K562 (cell line): ENCODE results near the gene RELA. TPM values are rescaled to one million over a fixed set of nuclear protein-coding genes. Genes with fewer than 3 reads are reported as not detected.
A peak's percentile ranks its signal among the peaks of the same experiment; 100 is the strongest.

ENCODE experiments used
- ARNT ChIP-seq, 2 experiments: fragments of 450-650 bp; IDR thresholded peaks; 2 replicates each; pipeline ENCODE4 v1.6.1; 2016; ENCODE audit warnings: mild to moderate bottlenecking in 1 of 2
- ELF1 ChIP-seq: fragments of 200-800 bp; sonication (Bioruptor generic); IDR thresholded peaks from 2 replicates; pipeline ENCODE4 v1.6.1; 2016; ENCODE audit warnings: missing genetic modification characterization, missing compliant biosample characterization
- ERF ChIP-seq: fragments of 450-650 bp; formaldehyde crosslinking; IDR thresholded peaks from 2 replicates; pipeline ENCODE4 v1.4.0; 2020; ENCODE audit warnings: mild to moderate bottlenecking, mixed read lengths
- IFI16 ChIP-seq: fragments of 250-450 bp; sonication (Bioruptor Pico); IDR thresholded peaks from 2 replicates; pipeline ENCODE4 v2.1.2; 2022; ENCODE audit warnings: mild to moderate bottlenecking, inconsistent platforms
- OTX1 ChIP-seq: fragments of 450-650 bp; formaldehyde crosslinking; IDR thresholded peaks from 2 replicates; pipeline ENCODE4 v1.4.0; 2022; ENCODE audit warnings: mild to moderate bottlenecking
- PHF20 ChIP-seq: fragments of 450-650 bp; IDR thresholded peaks from 2 replicates; pipeline ENCODE4 v1.6.1; 2018; ENCODE audit not compliant: partially characterized antibody
- SRSF1 ChIP-seq: fragments of 200-400 bp; formaldehyde crosslinking; IDR thresholded peaks from 2 replicates; pipeline ENCODE4 v1.6.1; 2017; ENCODE audit warnings: mild to moderate bottlenecking, low read depth, low read length, moderate library complexity
- TEAD1 ChIP-seq, 2 experiments: fragments of 450-650 bp in 1 of 2; sonication (generic) in 1 of 2; formaldehyde crosslinking; IDR thresholded peaks; 2 replicates each; pipeline versions ENCODE4 v1.4.0 to v1.8.0; 2020 to 2022; ENCODE audit warnings: mild to moderate bottlenecking in 2 of 2, missing genetic modification reagents in 1 of 2
- TEAD2 ChIP-seq: fragments of 450-650 bp; IDR thresholded peaks from 2 replicates; pipeline ENCODE4 v1.6.1; 2016; ENCODE audit warnings: missing genetic modification characterization, control low read depth, missing compliant biosample characterization
- WHSC1 ChIP-seq: IDR thresholded peaks from one replicate; pipeline ENCODE4 v1.6.1; 2012; ENCODE audit warnings: low read length, control low read depth, inconsistent platforms
- ZNF263 ChIP-seq: sonication (generic); formaldehyde crosslinking; IDR thresholded peaks from 2 replicates; pipeline ENCODE4 v1.8.0; 2022; ENCODE audit warnings: mild to moderate bottlenecking, missing genetic modification reagents, borderline replicate concordance
- ZNF354B ChIP-seq: fragments of 250-450 bp; sonication (Bioruptor Pico); IDR thresholded peaks from 2 replicates; pipeline ENCODE4 v1.4.0; 2020
- polyA plus RNA-seq, 8 experiments: library from polyadenylated mRNA; depleted of rRNA in 4 of 8; stranded (reverse) in 5 of 8; unstranded in 3 of 8; fragments of >200 nt; fragmentation: Nextera tagmentation in 2 of 8; fragmentation: Illumina TruSeq in 1 of 8; extraction: Ambion mirVana in 2 of 8; extraction: Trizol in 1 of 8; gene quantifications; 2 replicates each; pipeline versions ENCODE4 v1.2.1 to v1.2.3, GENCODE V29; 2011 to 2014; ENCODE audit warnings: inconsistent platforms in 1 of 8, missing spikeins in 1 of 8
- total RNA-seq, 7 experiments: library from RNA; depleted of rRNA in 6 of 7; stranded (reverse); fragments of >200 nt in 6 of 7; fragmentation: Illumina TruSeq in 2 of 7; extraction: Trizol in 2 of 7; gene quantifications; 2 replicates each; pipeline versions ENCODE4 v1.2.1 to v1.2.3, GENCODE V29; 2011 to 2021; ENCODE audit warnings: low replicate concordance in 1 of 7
- TF ChIP-seq, protein P1 (sequence below): fragments of 450-650 bp; formaldehyde crosslinking; IDR thresholded peaks from 2 replicates; pipeline ENCODE4 v1.4.0; 2022; ENCODE audit warnings: missing genetic modification characterization
- TF ChIP-seq, protein P2 (sequence below): sonication (generic); formaldehyde crosslinking; IDR thresholded peaks from 2 replicates; pipeline ENCODE4 v1.8.1; 2023; ENCODE audit warnings: mild to moderate bottlenecking, missing genetic modification reagents
- TF ChIP-seq, protein P3 (sequence below): sonication (generic); formaldehyde crosslinking; IDR thresholded peaks from 2 replicates; pipeline ENCODE4 v1.8.1; 2023; ENCODE audit warnings: mild to moderate bottlenecking, missing genetic modification reagents
- TF ChIP-seq, protein P4 (sequence below): fragments of 250-450 bp; sonication (Bioruptor Pico); IDR thresholded peaks from 2 replicates; pipeline ENCODE4 v1.8.0; 2022; ENCODE audit warnings: moderate library complexity, mild to moderate bottlenecking, inconsistent platforms
- TF ChIP-seq, protein P5 (sequence below): fragments of 450-650 bp; IDR thresholded peaks from 2 replicates; pipeline ENCODE4 v1.6.1; 2016; ENCODE audit warnings: low read depth, mild to moderate bottlenecking, moderate library complexity
- TF ChIP-seq, protein P6 (sequence below): sonication (generic); formaldehyde crosslinking; IDR thresholded peaks from 2 replicates; pipeline ENCODE4 v1.9.0; 2022; ENCODE audit warnings: mild to moderate bottlenecking, missing genetic modification reagents
- TF ChIP-seq, protein P7 (sequence below): sonication (generic); formaldehyde crosslinking; IDR thresholded peaks from 2 replicates; pipeline ENCODE4 v1.8.1; 2023; ENCODE audit warnings: mild to moderate bottlenecking, missing genetic modification reagents, moderate library complexity

RELA gene
- total and polyA plus RNA-seq, 9 of the 15 experiments (the other 6 are each of a cell fraction or from before 2014, with no cell fraction given), result 6.0 to 67.4 (median 20.6) TPM

DNA sequence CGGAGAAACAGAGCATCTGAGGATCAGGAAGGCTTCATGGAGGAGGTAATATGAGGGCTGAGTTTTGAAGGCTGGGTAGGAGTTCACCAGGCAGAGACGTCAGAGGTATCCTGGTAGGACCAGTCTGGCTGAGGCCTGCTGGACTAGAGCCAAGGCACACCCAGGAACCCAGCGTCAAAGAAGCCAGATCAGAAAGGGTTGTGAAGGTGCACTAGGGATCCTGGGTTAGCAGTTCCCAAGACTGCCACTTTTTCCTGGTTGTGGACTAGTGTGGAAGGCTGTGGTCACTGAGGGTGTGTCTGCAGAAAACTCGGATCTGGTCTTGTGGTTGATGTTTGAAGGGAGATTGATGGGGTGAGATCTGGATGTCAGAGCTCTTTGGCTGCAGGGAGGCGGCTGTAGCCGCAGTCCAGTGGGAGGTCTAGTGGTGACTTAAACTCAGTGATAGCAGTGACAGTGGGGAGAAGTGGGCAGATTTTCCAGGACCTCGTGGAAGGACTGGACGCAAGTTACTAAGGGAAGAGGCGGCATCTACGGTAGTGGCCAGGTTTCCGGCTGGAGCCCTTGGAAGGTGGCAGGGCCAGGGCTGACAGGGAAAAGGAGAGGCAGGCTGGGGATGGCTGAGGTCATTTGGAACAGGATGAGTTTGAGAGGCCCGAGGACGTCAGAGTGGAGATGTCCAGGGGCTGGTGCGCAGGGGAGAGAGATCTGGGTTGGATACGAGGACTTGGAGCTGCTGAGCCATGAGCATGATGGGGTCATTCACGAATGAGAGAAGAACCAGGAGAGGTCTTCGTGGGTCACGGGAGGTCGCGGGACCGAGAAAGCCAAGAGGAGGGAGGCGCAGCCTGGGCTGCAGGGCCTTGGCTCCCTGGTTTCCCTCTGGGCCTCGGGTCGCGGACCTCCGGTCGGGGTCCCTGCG is 10.9 kb downstream of the RELA start (continued):
- TF ChIP-seq, protein P1, sequence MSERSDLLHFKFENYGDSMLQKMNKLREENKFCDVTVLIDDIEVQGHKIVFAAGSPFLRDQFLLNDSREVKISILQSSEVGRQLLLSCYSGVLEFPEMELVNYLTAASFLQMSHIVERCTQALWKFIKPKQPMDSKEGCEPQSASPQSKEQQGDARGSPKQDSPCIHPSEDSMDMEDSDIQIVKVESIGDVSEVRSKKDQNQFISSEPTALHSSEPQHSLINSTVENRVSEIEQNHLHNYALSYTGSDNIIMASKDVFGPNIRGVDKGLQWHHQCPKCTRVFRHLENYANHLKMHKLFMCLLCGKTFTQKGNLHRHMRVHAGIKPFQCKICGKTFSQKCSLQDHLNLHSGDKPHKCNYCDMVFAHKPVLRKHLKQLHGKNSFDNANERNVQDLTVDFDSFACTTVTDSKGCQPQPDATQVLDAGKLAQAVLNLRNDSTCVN (CRISPR knock-in tag), result no peak
- TF ChIP-seq ZNF354B (CRISPR knock-in tag) (no peak), WHSC1 (no peak), ERF (CRISPR knock-in tag) (no peak), IFI16 (CRISPR knock-in tag) (no peak), TEAD1 (CRISPR knock-in tag; IDR thresholded peaks at IDR 0.05) (0 out of 4 replicates have a peak, but pooled peaks of 1 of the 2 experiments have one; percentile 48), ARNT (IDR thresholded peaks at IDR 0.05) (no peak), ELF1 (tag) (no peak), PHF20 (no peak), SRSF1 (no peak), TEAD2 (no peak), ZNF263 (no peak), OTX1 (CRISPR knock-in tag) (peak; percentile 74; the same call in 1 of the 2 replicates)
- TF ChIP-seq, protein P2, sequence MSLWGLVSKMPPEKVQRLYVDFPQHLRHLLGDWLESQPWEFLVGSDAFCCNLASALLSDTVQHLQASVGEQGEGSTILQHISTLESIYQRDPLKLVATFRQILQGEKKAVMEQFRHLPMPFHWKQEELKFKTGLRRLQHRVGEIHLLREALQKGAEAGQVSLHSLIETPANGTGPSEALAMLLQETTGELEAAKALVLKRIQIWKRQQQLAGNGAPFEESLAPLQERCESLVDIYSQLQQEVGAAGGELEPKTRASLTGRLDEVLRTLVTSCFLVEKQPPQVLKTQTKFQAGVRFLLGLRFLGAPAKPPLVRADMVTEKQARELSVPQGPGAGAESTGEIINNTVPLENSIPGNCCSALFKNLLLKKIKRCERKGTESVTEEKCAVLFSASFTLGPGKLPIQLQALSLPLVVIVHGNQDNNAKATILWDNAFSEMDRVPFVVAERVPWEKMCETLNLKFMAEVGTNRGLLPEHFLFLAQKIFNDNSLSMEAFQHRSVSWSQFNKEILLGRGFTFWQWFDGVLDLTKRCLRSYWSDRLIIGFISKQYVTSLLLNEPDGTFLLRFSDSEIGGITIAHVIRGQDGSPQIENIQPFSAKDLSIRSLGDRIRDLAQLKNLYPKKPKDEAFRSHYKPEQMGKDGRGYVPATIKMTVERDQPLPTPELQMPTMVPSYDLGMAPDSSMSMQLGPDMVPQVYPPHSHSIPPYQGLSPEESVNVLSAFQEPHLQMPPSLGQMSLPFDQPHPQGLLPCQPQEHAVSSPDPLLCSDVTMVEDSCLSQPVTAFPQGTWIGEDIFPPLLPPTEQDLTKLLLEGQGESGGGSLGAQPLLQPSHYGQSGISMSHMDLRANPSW (CRISPR knock-in tag), result no peak
- TF ChIP-seq, protein P3, sequence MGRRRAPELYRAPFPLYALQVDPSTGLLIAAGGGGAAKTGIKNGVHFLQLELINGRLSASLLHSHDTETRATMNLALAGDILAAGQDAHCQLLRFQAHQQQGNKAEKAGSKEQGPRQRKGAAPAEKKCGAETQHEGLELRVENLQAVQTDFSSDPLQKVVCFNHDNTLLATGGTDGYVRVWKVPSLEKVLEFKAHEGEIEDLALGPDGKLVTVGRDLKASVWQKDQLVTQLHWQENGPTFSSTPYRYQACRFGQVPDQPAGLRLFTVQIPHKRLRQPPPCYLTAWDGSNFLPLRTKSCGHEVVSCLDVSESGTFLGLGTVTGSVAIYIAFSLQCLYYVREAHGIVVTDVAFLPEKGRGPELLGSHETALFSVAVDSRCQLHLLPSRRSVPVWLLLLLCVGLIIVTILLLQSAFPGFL (CRISPR knock-in tag), result no peak
- TF ChIP-seq, protein P4, sequence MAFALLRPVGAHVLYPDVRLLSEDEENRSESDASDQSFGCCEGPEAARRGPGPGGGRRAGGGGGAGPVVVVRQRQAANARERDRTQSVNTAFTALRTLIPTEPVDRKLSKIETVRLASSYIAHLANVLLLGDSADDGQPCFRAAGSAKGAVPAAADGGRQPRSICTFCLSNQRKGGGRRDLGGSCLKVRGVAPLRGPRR (CRISPR knock-in tag), result no peak
- TF ChIP-seq, protein P5, sequence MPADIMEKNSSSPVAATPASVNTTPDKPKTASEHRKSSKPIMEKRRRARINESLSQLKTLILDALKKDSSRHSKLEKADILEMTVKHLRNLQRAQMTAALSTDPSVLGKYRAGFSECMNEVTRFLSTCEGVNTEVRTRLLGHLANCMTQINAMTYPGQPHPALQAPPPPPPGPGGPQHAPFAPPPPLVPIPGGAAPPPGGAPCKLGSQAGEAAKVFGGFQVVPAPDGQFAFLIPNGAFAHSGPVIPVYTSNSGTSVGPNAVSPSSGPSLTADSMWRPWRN, result no peak
- TF ChIP-seq, protein P6, sequence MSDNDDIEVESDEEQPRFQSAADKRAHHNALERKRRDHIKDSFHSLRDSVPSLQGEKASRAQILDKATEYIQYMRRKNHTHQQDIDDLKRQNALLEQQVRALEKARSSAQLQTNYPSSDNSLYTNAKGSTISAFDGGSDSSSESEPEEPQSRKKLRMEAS (CRISPR knock-in tag), result peak; percentile 1
- TF ChIP-seq, protein P7, sequence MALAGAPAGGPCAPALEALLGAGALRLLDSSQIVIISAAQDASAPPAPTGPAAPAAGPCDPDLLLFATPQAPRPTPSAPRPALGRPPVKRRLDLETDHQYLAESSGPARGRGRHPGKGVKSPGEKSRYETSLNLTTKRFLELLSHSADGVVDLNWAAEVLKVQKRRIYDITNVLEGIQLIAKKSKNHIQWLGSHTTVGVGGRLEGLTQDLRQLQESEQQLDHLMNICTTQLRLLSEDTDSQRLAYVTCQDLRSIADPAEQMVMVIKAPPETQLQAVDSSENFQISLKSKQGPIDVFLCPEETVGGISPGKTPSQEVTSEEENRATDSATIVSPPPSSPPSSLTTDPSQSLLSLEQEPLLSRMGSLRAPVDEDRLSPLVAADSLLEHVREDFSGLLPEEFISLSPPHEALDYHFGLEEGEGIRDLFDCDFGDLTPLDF, result 0 out of 2 replicates have a peak, but pooled peaks have one; percentile 58
